ENCODE results near the gene SFMBT1.

The SFMBT1 gene

GRCh38 chr3:52973806-52974205 lies 72.1 kb downstream of the SFMBT1 start:
- Histone ChIP-seq H3K4me3 (ENCODE audit: low read depth, low read length) (no peak overlapping the region), H3K36me3 (no peaks in the 10 kb centered on the region), H3K27me3 (no peaks in the 10 kb centered on the region), H3K9me3 (no peaks in the 10 kb centered on the region), H3K4me1 (no peaks in the 10 kb centered on the region)
- DNase-seq: no peak
- TF ChIP-seq CTCF (IDR thresholded peaks at IDR 0.05; ENCODE audit: low read depth, low read length): no peak

GRCh38 chr3:52971895-52972294 lies 74.0 kb downstream of the SFMBT1 start:
- no peaks in the 10 kb centered on the region for H3K9me3 ChIP-seq
- no peak for TF ChIP-seq CTCF (IDR thresholded peaks at IDR 0.05; ENCODE audit: low read depth, low read length)
- H3K36me3 ChIP-seq: no peaks in the 10 kb centered on the region
- DNase-seq: no peak
- no peak overlapping the region for H3K4me3 ChIP-seq (ENCODE audit: low read depth, low read length)
- no peaks in the 10 kb centered on the region for H3K4me1 ChIP-seq
- no peaks in the 10 kb centered on the region for H3K27me3 ChIP-seq

- no peak overlapping the region for H3K4me3 ChIP-seq (ENCODE audit: low read depth, low read length)
- no peaks in the 10 kb centered on the region for H3K9me3 ChIP-seq
- TF ChIP-seq CTCF (IDR thresholded peaks at IDR 0.05; ENCODE audit: low read depth, low read length): no peak
- H3K36me3 ChIP-seq: no peaks in the 10 kb centered on the region
- DNase-seq: no peak
- H3K4me1 ChIP-seq: no peaks in the 10 kb centered on the region
- no peaks in the 10 kb centered on the region for H3K27me3 ChIP-seq
Observed at GRCh38 chr3:52967398-52967797, 78.5 kb downstream of the SFMBT1 start.

GRCh38 chr3:52962160-52962559 lies 83.7 kb downstream of the SFMBT1 start:
- no peaks in the 10 kb centered on the region for H3K4me1 ChIP-seq
- H3K36me3 ChIP-seq: no peaks in the 10 kb centered on the region
- H3K4me3 ChIP-seq (ENCODE audit: low read depth, low read length): no peak overlapping the region
- TF ChIP-seq CTCF (IDR thresholded peaks at IDR 0.05; ENCODE audit: low read depth, low read length): no peak
- DNase-seq: no peak
- H3K27me3 ChIP-seq: no peaks in the 10 kb centered on the region
- no peaks in the 10 kb centered on the region for H3K9me3 ChIP-seq

GRCh38 chr3:52959773-52960172 lies 86.1 kb downstream of the SFMBT1 start:
- no peak for DNase-seq
- H3K4me3 ChIP-seq (ENCODE audit: low read depth, low read length): no peak overlapping the region
- H3K9me3 ChIP-seq: no peaks in the 10 kb centered on the region
- H3K4me1 ChIP-seq: no peaks in the 10 kb centered on the region
- H3K36me3 ChIP-seq: no peaks in the 10 kb centered on the region
- no peak for TF ChIP-seq CTCF (IDR thresholded peaks at IDR 0.05; ENCODE audit: low read depth, low read length)
- no peaks in the 10 kb centered on the region for H3K27me3 ChIP-seq

- no peak for DNase-seq
- H3K27me3 ChIP-seq: no peaks in the 10 kb centered on the region
- no peak overlapping the region for H3K4me3 ChIP-seq (ENCODE audit: low read depth, low read length)
- no peaks in the 10 kb centered on the region for H3K4me1 ChIP-seq
- H3K36me3 ChIP-seq: no peaks in the 10 kb centered on the region
- no peaks in the 10 kb centered on the region for H3K9me3 ChIP-seq
- no peak for TF ChIP-seq CTCF (IDR thresholded peaks at IDR 0.05; ENCODE audit: low read depth, low read length)
Observed at GRCh38 chr3:52939600-52939999, 106.3 kb downstream of the SFMBT1 start.
